ENCODE results near the gene ABHD14A.

ABHD14A gene

GRCh38 chr3:51974963-51975851 is at the start of gene ABHD14A:
Gene ABHD14A, plus strand, starts transcription at chr3:51975064. Its CDS starts 72 bp downstream, at chr3:51975136.
- no peaks in the 10 kb centered on the region for H3K9me3 ChIP-seq (ENCODE audit: low read length)
- no peaks in the 10 kb centered on the region for H3K27me3 ChIP-seq (ENCODE audit: insufficient read depth, low read length)
- H3K36me3 ChIP-seq (ENCODE audit: insufficient read depth, low read length), result peaks cover 10% of the 10 kb centered on the region
- peaks cover 38% of the 10 kb centered on the region for H3K4me1 ChIP-seq (ENCODE audit: insufficient read depth, low read length, severe bottlenecking)
- H4K20me1 ChIP-seq (ENCODE audit: insufficient read depth, low read length), result no peaks in the 10 kb centered on the region
- 0 out of 2 replicates have a peak, but pooled peaks cover 8% of the 10 kb centered on the region for H3F3A ChIP-seq (ENCODE audit: insufficient read depth, low read length)
- H3K9ac ChIP-seq (ENCODE audit: low read length), result peak within 1 kb of the TSS; percentile 99
- H2AFZ ChIP-seq (ENCODE audit: low read length), result no peak within 1 kb of the TSS
- no peaks in the 10 kb centered on the region for H3K79me2 ChIP-seq (ENCODE audit: insufficient read depth, low read length)
- H3K4me3 ChIP-seq (ENCODE audit: low read depth, low read length, poor library complexity, severe bottlenecking), result peak within 1 kb of the TSS; percentile 98
- no peaks in the 10 kb centered on the region for H3K9me2 ChIP-seq (ENCODE audit: low read depth, low read length)
- H3K4me2 ChIP-seq (ENCODE audit: low read length), result peak within 1 kb of the TSS; percentile 86
- H3K27ac ChIP-seq (ENCODE audit: low read depth, low read length, poor library complexity, severe bottlenecking), result peak within 1 kb of the TSS; percentile 85
- no peak for TF ChIP-seq EZH2 (IDR thresholded peaks at IDR 0.05; ENCODE audit: borderline replicate concordance, low read length)
- no peak for TF ChIP-seq CTCF (IDR thresholded peaks at IDR 0.05; ENCODE audit: low read length)

GRCh38 chr3:51927061-51927977 is 47.5 kb upstream of the ABHD14A start:
- no peaks in the 10 kb centered on the region for H3K9me2 ChIP-seq (ENCODE audit: low read depth, low read length)

More at GRCh38 chr3:51927061-51927977, 47.5 kb upstream of the ABHD14A start:
- Histone ChIP-seq H3K4me2 (ENCODE audit: low read length) (no peak overlapping the region), H3K9ac (ENCODE audit: low read length) (no peak overlapping the region), H3K27ac (ENCODE audit: low read depth, low read length, poor library complexity, severe bottlenecking) (no peak overlapping the region), H2AFZ (ENCODE audit: low read length) (no peak overlapping the region), H3F3A (ENCODE audit: insufficient read depth, low read length) (no peaks in the 10 kb centered on the region), H3K4me1 (ENCODE audit: insufficient read depth, low read length, severe bottlenecking) (no peaks in the 10 kb centered on the region), H3K9me3 (ENCODE audit: low read length) (no peaks in the 10 kb centered on the region), H3K27me3 (ENCODE audit: insufficient read depth, low read length) (no peaks in the 10 kb centered on the region), H3K36me3 (ENCODE audit: insufficient read depth, low read length) (0 out of 2 replicates have a peak, but pooled peaks cover under 1% of the 10 kb centered on the region), H4K20me1 (ENCODE audit: insufficient read depth, low read length) (no peaks in the 10 kb centered on the region), H3K79me2 (ENCODE audit: insufficient read depth, low read length) (no peaks in the 10 kb centered on the region), H3K4me3 (ENCODE audit: low read depth, low read length, poor library complexity, severe bottlenecking) (no peak overlapping the region)
- TF ChIP-seq EZH2 (IDR thresholded peaks at IDR 0.05; ENCODE audit: borderline replicate concordance, low read length), result no peak
- no peak for TF ChIP-seq CTCF (IDR thresholded peaks at IDR 0.05; ENCODE audit: low read length)
